Activated CD4-positive, CD25-positive, alpha-beta regulatory T cell (primary cell): ENCODE results near the gene DNAJA3.
A peak's percentile ranks its signal among the peaks of the same experiment; 100 is the strongest.

ENCODE experiments used
- DNase-seq, 4 experiments: peaks; one replicate each; lab custom pipeline; 2025; lab: John Stamatoyannopoulos, UW

Gene DNAJA3

DNA sequence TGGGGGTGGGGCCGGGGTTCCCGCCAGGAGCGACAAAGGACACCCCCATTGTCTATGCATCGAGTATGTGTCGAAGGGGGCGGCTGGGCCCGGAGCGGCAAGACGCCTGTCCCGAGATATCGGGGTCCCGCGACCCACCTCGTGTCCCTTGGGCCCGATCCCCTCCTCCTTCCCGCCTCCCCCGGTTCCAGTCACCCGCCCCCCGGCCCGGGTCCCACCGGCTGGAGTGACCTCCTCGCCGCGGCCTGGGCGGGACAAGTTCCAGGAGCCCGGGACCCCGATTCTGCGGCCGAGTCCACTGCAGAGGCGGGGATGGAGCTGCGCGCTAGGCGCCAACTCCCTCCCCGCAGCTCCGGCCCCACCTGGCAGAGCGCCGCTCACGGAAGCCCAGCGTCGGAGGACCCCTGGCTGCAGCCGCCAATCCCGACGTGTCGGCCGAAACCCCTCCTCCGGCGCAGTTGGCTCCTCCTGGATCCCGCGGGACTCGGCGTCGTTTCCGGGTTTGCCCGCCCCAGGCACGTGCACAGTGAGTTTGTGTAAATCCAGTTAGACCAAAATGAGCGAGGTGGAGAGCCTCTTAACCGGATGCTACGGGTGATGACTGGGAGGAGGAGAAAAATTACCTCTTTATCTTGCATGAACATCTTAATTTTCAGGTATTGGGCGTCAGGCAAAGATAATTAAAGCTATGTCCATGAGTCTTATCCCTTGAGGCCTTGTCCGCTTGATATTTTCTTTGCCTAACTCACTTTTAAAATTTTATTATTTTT, 48.7 kb downstream of the DNAJA3 start, which contains the start of gene NMRAL1:
NMRAL1 (minus strand) TSS at position 434 of the 770 bp plus-strand sequence. CDS start 493 bp downstream, outside the sequence.
- DNase-seq: peak; percentile 52 to 73 (median 62)

DNA sequence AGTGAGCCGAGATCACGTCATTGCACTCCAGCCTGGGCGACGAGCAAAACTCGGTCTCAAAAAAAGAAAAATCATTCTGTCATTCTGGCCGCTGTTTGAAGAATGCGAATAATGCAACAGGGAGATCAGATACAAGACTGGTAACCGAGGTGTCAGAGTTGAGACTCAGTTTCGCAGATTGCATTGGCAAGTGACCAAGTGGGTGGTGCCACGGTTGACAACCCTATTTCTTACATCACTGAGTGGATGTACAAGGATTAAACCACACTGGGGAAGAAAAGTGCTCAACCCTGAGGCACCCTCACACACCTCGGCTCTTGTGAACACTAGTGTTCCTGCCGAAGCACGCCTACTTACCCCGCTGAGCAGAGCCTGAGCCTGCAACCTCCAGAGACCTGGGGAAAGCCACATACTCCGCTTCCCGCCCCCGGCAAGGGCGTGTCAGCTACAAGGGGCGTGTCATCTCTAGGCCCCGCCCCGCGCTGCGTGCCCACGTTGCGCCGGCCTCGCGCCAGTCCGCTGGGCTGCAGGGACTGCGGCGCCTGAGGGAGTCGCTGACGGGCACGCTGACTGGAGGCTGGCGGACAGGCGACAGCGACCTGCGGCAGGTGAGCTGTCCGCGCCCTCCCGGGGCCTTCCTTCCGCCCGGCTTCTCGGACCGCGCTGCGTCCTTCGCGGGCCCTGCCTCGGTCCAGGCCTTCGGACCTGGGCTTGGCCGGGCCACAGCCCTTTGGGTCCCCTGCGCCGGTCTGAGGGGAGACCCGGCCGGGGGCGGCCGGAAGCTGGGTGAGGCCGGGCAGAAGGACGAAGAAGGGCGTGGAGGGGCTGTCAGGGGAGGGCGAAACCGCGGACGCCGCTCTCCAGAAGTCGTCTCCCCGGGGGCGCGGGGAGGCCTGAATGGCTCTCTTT, 50.5 kb downstream of the DNAJA3 start, which contains the start of gene HMOX2:
HMOX2 (plus strand) TSS at position 519 of the 909 bp plus-strand sequence. CDS start 29,127 bp downstream, outside the sequence.
- DNase-seq: peak; percentile 87 to 93 (median 91)

DNA sequence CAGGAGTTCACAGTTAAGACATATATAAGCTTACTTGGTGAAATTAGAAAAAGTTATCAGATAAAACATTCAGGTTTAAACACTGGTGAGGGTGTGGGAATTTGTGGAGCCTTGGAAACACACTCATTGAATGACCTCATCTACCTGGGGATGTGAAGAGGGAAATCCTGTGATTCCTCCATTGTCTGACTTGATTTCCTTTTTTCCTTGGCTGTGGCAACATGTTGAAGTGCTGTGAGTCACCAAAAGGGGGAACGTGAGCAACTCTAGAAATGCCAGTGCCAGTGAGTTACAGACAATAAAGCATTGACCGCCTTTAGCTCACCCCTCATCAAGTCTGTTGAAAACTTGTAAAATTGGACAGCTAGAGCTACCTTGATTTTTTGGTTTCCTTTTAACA, 52.3 kb downstream of the DNAJA3 start:
- DNase-seq: no peak

DNA sequence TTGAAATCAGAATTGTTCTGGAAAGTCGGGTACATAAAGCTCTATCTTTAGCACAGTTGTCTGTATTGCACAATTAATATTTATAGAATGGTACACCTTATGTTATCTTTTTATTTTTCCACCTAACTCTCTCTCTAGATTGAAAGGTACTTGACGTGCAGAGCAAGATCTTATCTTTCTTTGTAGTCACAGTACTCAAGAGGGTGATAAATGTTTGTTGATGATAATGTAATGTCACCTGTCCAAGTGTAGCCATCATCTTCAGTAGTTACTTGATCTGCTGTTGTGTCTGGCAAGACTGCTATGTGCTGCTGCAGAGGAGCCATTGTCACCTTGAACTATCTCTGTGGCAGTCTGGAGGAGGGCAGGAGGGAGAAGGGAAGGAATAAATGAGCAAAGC, 55.9 kb downstream of the DNAJA3 start:
- no peak for DNase-seq

DNA sequence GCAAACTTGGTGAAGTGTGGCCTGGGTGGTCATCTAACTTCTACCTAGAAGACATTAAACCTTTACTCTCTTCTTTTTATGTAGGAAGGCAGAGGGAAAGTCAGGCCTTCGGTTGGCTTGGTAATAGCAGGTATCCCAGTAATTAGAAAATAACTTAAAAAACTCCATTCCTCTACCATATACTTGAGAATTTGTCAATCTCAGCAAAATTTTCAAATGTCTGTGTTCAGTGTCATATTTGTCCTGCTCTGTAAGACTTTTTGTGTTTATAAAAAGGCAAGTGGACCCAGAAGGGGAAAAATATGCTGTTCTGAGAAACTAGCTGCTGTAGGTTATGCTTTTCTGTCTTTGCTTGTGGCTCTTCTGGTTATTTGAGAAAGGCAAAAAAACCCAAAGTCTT, 56.3 kb downstream of the DNAJA3 start:
- DNase-seq: no peak

DNA sequence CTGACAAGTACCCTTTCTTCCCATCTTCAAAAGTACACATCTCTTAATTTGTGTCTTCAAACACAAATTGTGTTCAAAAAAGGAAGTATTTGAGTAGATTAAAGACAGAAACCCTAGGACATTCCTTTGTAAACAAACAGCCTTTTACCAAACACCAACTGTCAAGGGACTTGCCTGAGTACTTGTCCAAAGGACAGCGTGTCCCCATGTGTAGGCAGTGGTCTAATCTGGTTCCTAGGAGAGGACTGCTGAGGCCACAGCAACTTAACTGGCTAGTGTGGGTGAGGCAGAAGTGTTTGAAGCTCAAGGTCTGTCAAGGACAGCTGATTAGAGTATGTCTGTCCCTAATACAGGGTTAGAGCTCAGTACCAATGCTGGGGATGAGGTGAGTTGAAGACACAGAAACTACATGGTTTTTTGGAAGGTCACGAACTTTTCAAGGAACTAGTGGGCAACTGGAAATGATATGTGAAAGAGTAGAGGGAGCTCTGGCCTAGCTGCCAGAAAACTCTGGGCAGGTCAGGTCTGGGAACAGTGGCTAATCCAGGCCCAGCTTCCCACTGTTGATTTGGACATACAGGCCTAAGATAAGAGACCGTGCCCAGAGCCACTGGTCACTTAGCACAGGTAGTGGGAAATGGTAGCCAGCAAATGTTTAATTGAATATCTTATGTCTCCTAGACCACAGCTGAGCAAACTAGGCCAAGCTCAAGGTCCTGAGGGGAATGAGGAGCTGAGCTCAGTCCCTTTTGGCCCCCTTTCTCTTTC, 60.6 kb downstream of the DNAJA3 start:
- no peak for DNase-seq

DNA sequence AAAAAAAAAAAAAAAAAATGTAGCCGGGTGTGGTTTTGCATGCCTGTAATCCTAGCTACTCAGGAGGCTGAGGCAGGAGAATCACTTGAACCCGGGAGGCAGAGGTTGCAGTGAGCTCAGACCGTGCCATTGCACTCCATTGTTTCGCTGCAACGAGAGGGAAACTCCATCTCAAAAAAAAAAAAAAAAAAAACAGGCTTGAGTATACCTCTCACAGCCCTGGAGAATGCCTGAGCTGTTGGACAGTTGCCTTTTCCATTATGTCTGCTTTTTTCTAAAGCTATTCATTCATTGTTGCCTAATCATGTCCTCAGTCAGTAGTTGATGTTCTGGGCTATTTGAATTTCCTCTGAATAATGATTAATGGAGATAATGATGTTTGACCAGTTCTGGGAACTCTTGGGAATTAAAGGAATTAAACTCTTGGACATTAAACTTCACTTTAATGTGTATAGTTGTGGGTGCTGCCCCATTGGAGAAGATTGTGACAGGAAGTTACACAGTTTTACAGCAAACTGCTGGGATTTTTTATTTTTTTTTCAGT, 62.4 kb downstream of the DNAJA3 start:
- no peak for DNase-seq

DNA sequence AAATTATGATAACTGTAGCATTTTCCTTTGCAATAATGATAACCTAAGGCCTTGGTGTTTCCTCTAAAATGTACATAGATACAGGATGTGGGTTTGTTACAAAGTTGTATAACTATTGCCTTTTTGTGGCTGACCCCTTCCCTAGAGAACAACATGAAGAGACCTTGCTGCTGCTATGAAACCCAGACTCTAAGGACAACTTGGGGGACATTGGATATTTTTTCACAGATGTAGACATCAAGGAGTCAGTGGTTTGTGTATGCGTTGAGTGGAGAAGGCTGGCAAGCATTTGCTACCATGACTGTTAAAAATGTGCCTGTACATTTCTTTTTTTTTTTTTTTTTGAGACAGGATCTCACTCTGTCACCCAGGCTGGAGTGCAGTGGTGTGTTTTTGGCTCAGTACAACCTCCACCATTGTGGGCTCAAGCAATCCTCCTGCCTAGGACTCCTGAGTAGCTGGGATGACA, 62.9 kb downstream of the DNAJA3 start:
- DNase-seq: no peak

DNA sequence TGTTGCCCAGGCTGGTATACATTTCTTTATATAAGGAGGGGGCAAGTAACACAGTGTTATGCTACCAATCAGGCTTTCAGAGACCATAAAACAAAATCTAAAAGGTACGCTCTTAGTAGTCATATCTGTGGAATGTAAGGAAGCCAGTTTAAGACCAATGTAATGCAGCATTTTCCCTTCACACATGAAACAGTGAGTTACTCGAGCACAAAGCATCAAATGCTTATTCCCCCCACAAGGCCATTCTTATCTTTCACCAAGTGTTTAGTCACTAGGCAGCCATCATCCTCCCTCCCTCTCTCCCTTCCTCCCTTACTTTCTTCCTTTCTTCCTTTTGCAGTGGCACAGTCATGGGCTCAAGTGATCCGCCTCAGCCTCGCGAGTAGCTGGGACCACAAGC, 63.4 kb downstream of the DNAJA3 start:
- DNase-seq: no peak

DNA sequence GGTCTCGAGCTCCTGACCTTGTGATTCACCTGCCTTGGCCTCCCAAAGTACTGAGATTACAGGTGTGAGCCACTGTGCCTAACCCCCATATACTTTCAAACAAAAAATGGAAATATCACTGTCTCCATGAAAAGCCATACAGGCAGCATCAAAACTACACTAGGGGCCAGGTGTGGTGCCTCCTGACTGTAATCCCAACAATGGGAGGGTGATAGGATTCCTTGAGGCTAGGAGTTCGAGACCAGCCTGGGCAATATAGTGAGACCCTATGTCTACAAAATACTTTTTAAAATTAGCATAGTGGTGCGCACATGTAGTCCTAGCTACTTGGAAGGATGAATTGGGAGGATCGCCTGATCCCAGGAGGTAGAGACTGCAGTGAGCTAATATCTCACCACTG, 66.2 kb downstream of the DNAJA3 start:
- DNase-seq: no peak

DNA sequence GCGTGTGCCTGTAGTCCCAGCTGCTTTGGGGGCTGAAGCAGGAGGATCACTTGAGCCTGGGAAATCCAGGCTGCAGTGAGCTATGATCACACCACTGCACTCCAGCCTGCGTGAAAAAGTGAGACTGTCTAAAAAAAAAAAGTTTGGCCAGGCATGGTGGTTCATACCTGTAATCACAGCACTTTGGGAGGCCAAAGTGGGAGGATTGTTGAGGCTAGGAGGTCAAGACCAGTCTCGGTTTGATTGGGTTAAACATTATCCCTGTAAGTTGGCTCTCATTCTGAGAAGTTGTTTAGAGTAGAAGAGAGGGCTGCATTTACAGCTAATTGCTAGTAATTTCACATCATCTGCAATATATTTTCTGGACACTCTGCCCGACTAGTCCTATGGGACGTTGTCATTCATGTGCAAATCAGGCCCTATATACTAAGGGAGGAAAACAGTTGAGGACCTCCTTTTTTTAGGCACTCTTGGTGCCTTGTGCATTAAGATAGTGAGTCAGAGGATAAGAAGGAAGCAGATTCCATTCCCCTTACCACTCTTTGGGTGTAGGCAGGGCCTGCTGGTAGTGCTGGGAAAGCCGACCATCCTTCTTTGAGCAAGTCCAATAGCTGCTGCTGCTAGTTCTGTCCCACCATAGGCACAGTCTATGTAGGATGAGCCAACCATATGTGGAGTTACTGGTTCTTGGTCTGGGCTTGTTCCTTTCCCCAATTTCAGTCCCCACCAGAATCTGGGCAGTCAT, 69.2 kb downstream of the DNAJA3 start:
- no peak for DNase-seq

DNA sequence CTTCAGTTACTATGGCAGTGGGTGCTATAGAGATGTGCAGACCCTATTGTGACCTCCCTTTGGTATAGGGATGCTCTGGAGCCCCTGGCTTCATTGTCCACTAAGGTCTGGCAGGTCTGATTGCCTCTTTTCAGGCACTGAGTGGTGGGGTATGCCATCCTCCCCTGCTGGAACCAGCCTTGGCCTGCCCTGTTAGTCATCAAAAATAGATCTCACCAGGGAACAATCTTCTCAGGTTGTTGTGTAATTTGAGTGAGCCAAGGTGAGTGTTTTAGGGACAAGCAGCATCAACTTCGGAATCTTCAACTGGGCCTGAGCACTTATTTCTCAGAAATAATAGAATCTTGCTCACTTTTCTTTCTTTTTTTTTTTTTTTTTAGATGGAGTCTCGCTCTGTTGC, 70.1 kb downstream of the DNAJA3 start:
- no peak for DNase-seq

DNA sequence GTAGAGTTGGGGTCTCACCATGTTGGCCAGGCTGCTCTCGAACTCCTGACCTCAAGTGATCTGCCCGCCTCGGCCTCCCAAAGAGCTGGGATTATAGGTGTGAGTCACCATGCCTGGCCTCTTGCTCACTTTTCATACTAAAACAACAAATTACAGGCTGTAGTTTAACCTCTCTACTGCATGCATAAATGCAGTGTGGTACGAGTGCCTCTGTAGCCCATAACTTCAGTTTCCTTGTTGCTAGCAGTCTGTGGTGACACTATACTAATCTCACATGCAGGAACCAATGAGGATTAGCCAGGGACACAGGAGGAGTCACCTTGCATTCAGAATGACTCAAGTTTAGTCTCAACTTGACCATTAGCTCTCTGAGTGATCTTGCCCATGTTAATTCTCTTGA, 70.6 kb downstream of the DNAJA3 start:
- no peak for DNase-seq

DNA sequence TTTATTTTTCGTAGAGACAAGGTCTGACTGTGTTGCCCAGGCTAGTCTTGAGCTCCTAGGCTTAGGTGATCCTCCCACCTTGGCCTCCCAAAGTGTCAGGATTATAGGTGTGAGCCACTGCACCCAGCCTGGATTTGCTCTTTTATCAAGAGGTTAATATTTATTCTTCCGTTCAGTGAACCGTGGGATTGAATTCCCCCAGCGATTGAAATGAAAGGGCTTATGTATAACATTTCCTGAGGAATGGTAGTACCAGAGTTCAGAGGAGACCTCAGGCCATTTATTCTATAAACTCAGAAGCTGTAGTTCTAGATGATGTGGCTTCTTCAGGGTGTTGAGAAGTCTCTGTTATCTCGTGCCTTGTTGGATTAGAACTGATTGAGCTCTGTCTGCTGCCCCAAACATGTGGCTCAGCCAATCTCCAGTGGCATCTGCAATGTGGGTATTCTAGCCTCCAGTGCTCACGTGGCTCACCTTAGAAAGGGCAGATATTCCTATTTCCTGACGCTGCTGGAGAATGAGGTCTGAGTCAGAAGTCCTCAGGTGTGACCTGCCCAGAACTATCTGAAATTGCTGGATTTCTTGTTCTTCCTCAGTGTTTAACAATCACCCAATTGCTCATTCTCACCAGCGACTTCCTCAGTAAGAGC, 73.0 kb downstream of the DNAJA3 start:
- no peak for DNase-seq

DNA sequence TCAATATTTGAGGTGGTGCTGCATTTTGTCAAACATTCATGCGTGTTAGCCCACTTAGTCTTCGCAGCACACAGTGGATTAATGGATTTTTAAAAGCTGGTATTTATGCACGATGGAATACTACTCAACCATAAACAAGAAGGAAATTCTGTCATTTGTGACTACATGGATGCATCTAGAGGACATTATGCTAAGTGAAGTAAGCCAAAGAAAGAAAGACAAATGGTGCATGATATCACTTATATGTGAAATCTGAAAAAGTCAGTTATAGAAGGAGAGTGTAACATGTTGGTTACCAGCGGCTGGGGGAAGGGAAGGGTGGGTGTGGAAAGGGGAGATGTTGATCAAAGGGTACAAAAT, 73.5 kb downstream of the DNAJA3 start:
- DNase-seq: no peak

DNA sequence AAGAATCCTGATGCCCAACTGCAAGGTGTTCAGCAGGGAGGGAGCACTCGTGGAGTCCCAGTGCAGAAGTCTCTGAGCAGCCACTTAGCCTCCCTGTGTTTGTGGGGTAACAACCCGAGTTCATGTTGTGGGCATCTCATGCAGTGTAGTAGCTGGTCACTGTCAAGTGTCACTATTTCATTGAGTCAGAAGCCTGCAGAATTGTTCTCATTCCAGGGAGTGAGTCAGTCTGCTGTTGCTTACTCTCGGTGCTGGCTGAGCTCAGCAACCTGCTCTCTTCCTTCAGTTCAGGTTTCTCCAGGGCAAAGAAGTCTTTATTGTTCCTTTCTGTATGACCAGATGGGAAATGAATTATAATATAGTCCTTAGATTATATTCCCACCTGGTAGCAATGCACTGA, 74.6 kb downstream of the DNAJA3 start:
- no peak for DNase-seq

DNA sequence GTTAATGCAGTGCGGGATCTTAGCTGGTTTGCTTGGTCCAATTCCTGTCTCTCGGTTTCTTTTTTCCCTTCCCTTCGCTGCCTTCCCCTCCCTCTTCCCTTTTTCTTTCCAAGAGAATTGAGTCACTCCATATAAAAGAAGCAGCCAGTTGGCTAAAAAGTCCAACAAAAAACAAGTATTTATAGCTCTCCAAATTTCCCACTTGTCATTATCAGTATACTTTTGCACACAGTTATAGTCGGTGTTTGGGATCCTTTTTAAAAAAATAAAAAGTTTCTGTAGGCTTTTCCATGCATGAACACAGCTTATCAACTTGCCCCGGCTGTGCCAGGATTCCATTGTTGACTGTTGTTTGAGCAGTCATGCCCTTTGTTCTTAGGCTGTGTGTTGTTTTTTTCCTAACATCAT, 75.4 kb downstream of the DNAJA3 start:
- no peak for DNase-seq

DNA sequence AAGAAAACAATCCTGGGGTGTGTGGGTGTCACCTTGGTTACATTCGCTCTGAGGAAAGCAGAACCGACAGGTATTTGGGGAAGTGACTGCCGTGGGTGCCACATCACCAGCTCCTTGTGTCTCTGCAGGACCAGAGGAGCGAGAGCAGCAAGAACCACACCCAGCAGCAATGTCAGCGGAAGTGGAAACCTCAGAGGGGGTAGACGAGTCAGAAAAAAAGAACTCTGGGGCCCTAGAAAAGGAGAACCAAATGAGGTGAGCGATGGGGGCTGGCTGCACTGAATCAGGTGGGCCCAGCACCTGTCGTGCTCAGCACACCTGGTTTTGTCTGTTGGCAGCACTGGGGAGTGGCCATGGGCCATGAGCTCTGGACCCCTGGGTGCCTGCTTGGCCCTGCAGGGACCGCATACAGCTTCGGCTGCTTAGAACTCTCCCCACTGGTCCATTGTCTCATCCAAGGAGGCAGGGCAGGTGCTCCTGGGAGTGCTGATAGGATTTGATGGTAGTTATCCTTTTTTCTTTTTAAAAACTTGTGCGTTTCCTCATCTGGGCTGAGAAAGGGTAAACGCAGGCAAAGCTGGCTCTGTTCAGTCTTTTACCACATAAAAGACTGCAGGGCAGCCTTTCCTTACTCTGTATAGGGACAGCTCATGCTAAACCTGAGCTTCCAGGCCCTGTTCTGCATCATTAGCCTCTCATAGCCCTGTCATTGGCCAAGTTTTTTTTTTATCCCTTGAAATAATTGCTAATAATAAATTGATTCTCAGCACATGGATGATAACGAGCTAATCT, 79.9 kb downstream of the DNAJA3 start:
- peak in 3 of 4 experiments; percentile 12 to 53 (median 52) for DNase-seq
